GM12801 (cell line): ENCODE results near the gene TMEM186.

Experiments
- TF ChIP-seq, protein P1 (sequence below): IDR thresholded peaks from one replicate; pipeline ENCODE4 v1.5.1; 2011; ENCODE audit warnings: control low read depth; ENCODE audit not compliant: insufficient read length; ENCODE audit errors: extremely low read depth

TMEM186 gene

DNA sequence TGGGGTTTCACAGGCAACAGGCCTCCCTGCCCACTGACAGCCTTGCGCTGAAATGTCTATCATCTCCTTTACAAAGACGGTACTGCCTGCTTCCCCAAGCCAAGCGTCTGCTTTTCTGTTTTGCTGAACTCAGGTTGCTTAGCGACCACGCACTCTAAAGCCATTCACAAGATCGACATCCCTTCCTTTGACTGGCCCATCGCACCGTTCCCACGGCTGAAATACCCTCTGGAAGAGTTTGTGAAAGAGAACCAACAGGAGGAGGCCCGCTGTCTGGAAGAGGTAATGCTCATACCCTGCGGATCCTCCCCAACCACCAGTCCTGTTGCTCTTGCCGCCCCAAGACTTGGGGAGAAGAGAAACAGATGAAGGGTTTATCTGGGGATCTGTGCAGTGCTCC, 28.7 kb downstream of the TMEM186 start:
- TF ChIP-seq, protein P1, sequence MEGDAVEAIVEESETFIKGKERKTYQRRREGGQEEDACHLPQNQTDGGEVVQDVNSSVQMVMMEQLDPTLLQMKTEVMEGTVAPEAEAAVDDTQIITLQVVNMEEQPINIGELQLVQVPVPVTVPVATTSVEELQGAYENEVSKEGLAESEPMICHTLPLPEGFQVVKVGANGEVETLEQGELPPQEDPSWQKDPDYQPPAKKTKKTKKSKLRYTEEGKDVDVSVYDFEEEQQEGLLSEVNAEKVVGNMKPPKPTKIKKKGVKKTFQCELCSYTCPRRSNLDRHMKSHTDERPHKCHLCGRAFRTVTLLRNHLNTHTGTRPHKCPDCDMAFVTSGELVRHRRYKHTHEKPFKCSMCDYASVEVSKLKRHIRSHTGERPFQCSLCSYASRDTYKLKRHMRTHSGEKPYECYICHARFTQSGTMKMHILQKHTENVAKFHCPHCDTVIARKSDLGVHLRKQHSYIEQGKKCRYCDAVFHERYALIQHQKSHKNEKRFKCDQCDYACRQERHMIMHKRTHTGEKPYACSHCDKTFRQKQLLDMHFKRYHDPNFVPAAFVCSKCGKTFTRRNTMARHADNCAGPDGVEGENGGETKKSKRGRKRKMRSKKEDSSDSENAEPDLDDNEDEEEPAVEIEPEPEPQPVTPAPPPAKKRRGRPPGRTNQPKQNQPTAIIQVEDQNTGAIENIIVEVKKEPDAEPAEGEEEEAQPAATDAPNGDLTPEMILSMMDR: no peak

DNA sequence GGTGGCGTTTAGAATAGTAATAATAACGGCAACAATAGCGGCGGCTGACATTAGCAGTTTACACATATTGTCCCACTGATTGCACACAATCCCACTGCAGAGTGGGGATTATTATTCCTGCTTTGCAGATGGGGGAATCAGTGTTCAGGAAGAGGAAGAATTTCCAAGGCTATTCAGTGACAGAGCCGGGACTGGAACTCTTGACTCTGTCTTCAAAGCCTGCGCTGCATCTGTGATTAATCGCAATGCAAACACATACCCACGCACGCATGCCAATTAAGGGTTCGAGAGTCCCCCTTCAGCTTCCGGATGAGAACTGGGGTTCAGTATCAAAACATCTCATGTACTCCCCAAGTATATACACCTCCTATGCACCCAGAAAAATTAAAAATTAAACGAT, 29.2 kb downstream of the TMEM186 start:
- TF ChIP-seq, protein P1: no peak

DNA sequence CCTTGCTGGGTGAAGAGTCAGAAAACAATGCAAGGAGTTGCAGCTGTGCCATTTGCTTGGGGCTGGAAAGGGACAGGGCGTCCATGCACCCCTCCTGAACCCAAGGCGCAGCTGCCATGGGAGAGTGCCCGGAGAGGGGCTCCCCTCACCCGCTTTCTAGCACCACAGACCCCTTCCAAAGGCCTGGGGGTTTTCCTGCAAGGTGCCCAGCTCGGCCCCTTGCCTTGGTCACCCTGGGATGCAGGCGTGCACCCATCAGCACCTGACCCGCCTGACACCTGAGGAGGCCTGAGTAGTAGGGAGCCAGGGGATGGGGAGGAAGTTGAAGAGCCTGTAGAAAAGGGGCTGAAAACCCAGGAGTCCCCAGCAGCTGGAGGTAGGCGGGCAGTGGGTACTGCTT, 30.3 kb downstream of the TMEM186 start:
- TF ChIP-seq, protein P1: no peak

DNA sequence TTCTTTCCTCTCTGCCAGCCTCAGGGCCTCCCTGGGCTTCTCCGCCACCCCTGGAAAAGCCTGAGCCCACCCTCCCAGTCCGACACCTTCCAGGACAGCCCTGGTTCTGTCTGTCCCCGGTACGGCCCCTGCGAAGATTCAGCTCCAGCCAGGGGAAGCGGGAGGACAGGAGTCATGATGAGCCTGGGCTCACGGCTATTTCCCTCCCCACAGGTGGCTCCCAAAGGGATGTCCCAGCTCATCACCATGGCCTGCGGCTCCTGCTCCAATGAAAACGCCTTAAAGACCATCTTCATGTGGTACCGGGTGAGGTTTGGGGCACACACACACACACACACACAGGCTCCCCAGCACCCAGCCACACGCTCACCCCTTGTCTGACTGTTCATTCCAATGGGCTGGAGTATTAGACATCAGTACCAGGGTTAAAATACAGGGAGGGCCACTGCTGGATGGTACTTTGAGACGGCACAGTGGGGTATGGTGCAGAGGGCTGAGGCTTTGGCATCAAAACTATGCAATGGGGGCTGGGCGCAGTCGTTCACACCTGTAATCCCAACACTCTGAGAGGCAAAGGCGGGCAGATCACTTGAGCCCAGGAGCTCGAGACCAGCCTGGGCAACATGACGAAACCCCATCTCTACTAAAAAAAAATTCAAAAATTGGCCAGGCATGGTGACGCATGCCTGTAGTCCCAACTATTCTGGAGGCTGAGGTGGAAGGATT, 32.8 kb downstream of the TMEM186 start:
- TF ChIP-seq, protein P1: no peak

DNA sequence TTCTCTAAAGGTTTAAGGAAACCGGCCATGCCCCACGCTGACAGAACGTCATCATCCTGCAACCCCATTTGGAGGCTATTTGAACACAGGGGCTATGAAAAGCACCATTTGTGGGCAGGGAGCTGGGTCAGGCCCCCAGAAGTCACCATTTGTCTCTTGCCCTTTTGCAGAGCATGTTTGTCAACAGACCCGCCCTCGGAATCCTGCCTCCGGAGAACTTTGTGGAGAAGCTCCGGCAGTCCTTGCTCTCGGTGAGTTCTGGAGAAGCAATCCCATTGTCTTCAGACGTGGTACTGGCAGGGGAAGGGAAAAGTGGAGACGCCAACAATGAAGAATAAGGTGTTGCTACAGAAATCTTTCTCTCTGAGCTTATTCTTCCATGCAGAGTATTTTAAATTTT, 33.5 kb downstream of the TMEM186 start:
- TF ChIP-seq, protein P1: no peak

DNA sequence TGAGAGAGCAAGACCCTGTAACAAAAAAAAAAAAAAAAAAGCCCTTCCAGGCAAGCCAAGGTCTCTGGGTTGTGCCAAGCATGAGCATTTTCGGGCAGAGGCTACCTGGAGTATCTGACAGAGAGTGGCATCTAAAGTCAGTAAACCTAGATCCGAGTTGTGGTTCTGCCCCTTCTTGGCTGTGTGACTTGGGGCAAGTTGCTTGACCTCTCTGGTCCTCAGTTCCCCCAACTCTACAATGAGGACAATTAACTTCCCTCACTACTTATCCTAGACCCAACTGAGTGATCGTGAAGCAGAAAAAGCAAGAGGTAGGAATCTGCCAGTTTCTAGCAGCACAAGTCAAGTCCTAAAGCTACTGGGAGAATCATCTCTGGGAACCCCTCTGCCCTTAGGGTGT, 34.4 kb downstream of the TMEM186 start:
- TF ChIP-seq, protein P1: no peak

DNA sequence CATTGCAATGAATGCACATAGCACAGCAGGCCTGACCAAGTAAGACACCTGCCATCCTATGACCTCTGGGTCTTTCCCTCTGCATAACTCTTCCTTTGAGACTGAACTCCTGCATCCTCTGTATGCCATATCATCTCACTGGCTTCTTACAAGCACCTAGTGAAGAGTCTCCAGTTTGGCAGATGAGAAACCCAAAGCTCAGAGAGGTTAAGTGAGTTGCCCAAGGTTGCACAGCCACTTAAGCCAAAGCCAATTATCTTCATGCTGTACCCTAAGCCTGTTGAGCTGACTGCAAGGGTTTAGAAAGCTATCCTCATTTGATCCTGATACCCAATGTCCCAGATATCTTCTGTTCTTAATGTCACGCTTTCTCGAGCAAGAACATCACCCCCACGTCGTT, 35.2 kb downstream of the TMEM186 start:
- TF ChIP-seq, protein P1: no peak

DNA sequence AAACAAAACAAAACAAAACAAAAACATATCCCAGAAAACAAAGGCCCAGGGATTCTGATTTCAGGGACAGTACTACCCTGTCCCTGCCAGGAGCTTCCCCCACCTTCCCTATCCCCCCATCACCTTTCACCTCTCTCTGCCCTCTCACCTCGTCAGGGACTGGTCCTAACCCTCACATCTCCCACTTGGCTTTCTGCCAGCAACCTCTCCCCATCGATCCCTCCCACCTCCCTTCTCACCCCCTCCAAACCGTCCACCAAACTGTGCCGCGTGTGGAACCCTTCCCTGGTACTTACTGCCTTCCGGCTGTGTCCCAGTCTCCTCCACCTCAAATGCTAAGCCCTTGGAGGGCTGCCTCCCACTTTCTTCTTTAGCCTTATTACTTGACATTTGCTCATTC, 36.4 kb downstream of the TMEM186 start:
- TF ChIP-seq, protein P1: no peak
